Measurements from ENCODE around the gene MED17. TPM values are rescaled to one million over a fixed set of nuclear protein-coding genes. Genes with fewer than 3 reads are reported as not detected.

The MED17 gene
- total RNA-seq, 1 experiment from 2014 or later = 26.9 TPM

GRCh38 chr11:93823210-93823609, 39.1 kb downstream of the MED17 start:
- no peak for DNase-seq
- H4K20me1 ChIP-seq (ENCODE audit: insufficient read depth) = no peaks in the 10 kb centered on the region
- peaks cover 5% of the 10 kb centered on the region; the same call in 1 of the 2 replicates for H3F3A ChIP-seq (ENCODE audit: insufficient read depth, low read depth)
- H3K79me2 ChIP-seq (ENCODE audit: low read depth) = no peaks in the 10 kb centered on the region
- no TSS peak for BruUV-seq (replicated peaks)
- H3K9me2 ChIP-seq (ENCODE audit: insufficient read depth) = no peaks in the 10 kb centered on the region
- no peak overlapping the region for H3K27ac ChIP-seq
- intact Hi-C loops (cut with micrococcal nuclease; ENCODE audit: unreplicated experiment) = no loop called here
- no peak for TF ChIP-seq CTCF (conservative IDR thresholded peaks at IDR 0.05)
- no peak for TF ChIP-seq EZH2 (IDR thresholded peaks at IDR 0.05; ENCODE audit: low read depth)
- H3K27me3 ChIP-seq (ENCODE audit: insufficient read depth, low read depth) = no peaks in the 10 kb centered on the region
- no peak overlapping the region for H3K4me2 ChIP-seq
- POLR2A ChIA-PET (ENCODE audit: unreplicated experiment) = no interaction called here
- H2AFZ ChIP-seq = no peak overlapping the region
- no peaks in the 10 kb centered on the region for H3K36me3 ChIP-seq (ENCODE audit: low read depth)
- H3K9me3 ChIP-seq (ENCODE audit: insufficient read depth, low read depth) = no peaks in the 10 kb centered on the region
- peaks cover 6% of the 10 kb centered on the region for H3K4me1 ChIP-seq (replicated peaks; ENCODE audit: insufficient read depth)
- CTCF ChIA-PET = no interaction called here
- no peak overlapping the region for H3K4me3 ChIP-seq

GRCh38 chr11:93827363-93827762, 43.3 kb downstream of the MED17 start:
- Histone ChIP-seq H3K4me2 (no peak overlapping the region), H3K4me3 (no peak overlapping the region), H3K27ac (no peak overlapping the region), H4K20me1 (ENCODE audit: insufficient read depth) (no peaks in the 10 kb centered on the region), H2AFZ (no peak overlapping the region), H3K79me2 (ENCODE audit: low read depth) (no peaks in the 10 kb centered on the region), H3K9me2 (ENCODE audit: insufficient read depth) (no peaks in the 10 kb centered on the region), H3K36me3 (ENCODE audit: low read depth) (no peaks in the 10 kb centered on the region), H3F3A (ENCODE audit: insufficient read depth, low read depth) (no peaks in the 10 kb centered on the region), H3K4me1 (replicated peaks; ENCODE audit: insufficient read depth) (peaks cover 13% of the 10 kb centered on the region), H3K27me3 (ENCODE audit: insufficient read depth, low read depth) (no peaks in the 10 kb centered on the region), H3K9me3 (ENCODE audit: insufficient read depth, low read depth) (no peaks in the 10 kb centered on the region)
- CTCF ChIA-PET = no interaction called here
- TF ChIP-seq EZH2 (IDR thresholded peaks at IDR 0.05; ENCODE audit: low read depth) (no peak), CTCF (conservative IDR thresholded peaks at IDR 0.05) (no peak)
- POLR2A ChIA-PET (ENCODE audit: unreplicated experiment) = no interaction called here
- intact Hi-C loops (cut with micrococcal nuclease; ENCODE audit: unreplicated experiment) = no loop called here
- BruUV-seq (replicated peaks) = no TSS peak
- no peak for DNase-seq

- Histone ChIP-seq H3K27me3 (ENCODE audit: insufficient read depth, low read depth) (no peaks in the 10 kb centered on the region), H3K4me3 (no peak overlapping the region), H3K4me1 (replicated peaks; ENCODE audit: insufficient read depth) (peaks cover 13% of the 10 kb centered on the region), H3K9me2 (ENCODE audit: insufficient read depth) (no peaks in the 10 kb centered on the region), H4K20me1 (ENCODE audit: insufficient read depth) (no peaks in the 10 kb centered on the region), H3K9me3 (ENCODE audit: insufficient read depth, low read depth) (no peaks in the 10 kb centered on the region), H3F3A (ENCODE audit: insufficient read depth, low read depth) (no peaks in the 10 kb centered on the region), H3K4me2 (no peak overlapping the region), H2AFZ (no peak overlapping the region), H3K79me2 (ENCODE audit: low read depth) (no peaks in the 10 kb centered on the region), H3K27ac (no peak overlapping the region), H3K36me3 (ENCODE audit: low read depth) (no peaks in the 10 kb centered on the region)
- no peak for DNase-seq
- TF ChIP-seq CTCF (conservative IDR thresholded peaks at IDR 0.05) (no peak), EZH2 (IDR thresholded peaks at IDR 0.05; ENCODE audit: low read depth) (no peak)
- ChIA-PET POLR2A (ENCODE audit: unreplicated experiment) (no interaction called here), CTCF (no interaction called here)
- intact Hi-C loops (cut with micrococcal nuclease; ENCODE audit: unreplicated experiment) = no loop called here
- BruUV-seq (replicated peaks) = no TSS peak
Measured at GRCh38 chr11:93829598-93829997, 45.5 kb downstream of the MED17 start.
